H1 (cell line): ENCODE data around the gene PCDHGA1. TPM values are rescaled to one million over a fixed set of nuclear protein-coding genes. Genes with fewer than 3 reads are reported as not detected.

Experiments
- polyA plus RNA-seq, 7 experiments: library from polyadenylated mRNA; depleted of rRNA in 3 of 7; stranded (reverse) in 5 of 7; unstranded in 2 of 7; fragments of >200 nt in 5 of 7; fragments of 200-250 nt in 2 of 7; gene quantifications; 1 replicate in 5 of 7; 2 replicates in 1 of 7; 4 replicates in 1 of 7; pipeline versions ENCODE4 v1.2.1 to v1.2.3, GENCODE V29; 2011 to 2013; ENCODE audit warnings: missing spikeins in 2 of 7, mixed read lengths in 2 of 7
- total RNA-seq: library from RNA; stranded (reverse); fragmentation: NEBNext Ultra II Directional; extraction: Animal tissue kit (Norgen Biotek cat#: 25700); gene quantifications from 2 replicates; pipeline ENCODE4 v1.2.1, GENCODE V29; 2021
- TF ChIP-seq, protein P1 (sequence below): fragments of 300-600 bp; sonication (generic); IDR thresholded peaks from 2 replicates; pipeline ENCODE4 v1.7.1; 2012; ENCODE audit warnings: low read length, moderate library complexity, mild to moderate bottlenecking, inconsistent platforms; ENCODE audit not compliant: insufficient replicate concordance

The PCDHGA1 gene
- total and polyA plus RNA-seq, 2 of the 8 experiments (the other 6 are each of a cell fraction or from before 2014, with no cell fraction given): 0.57 to 0.89 TPM

DNA sequence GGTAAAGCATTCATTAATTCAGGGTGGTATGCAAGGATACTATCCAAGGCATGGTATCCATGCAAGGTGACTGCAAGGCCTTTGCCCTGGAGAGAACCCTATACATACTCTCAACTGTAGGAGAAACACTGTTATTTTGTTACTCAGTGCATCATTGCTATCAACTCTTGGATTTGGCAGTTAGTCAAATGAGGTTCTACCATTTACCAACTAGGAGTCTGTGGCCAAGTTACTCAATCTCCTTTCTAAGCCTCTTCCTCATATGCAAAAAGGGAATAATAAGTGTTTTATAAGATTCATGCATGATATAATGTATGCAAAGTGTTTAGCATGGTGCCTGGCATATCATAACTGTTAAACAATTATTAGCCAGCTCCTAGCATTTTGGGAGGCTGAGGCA is 149.5 kb downstream of the PCDHGA1 start (continued):
- TF ChIP-seq, protein P1, sequence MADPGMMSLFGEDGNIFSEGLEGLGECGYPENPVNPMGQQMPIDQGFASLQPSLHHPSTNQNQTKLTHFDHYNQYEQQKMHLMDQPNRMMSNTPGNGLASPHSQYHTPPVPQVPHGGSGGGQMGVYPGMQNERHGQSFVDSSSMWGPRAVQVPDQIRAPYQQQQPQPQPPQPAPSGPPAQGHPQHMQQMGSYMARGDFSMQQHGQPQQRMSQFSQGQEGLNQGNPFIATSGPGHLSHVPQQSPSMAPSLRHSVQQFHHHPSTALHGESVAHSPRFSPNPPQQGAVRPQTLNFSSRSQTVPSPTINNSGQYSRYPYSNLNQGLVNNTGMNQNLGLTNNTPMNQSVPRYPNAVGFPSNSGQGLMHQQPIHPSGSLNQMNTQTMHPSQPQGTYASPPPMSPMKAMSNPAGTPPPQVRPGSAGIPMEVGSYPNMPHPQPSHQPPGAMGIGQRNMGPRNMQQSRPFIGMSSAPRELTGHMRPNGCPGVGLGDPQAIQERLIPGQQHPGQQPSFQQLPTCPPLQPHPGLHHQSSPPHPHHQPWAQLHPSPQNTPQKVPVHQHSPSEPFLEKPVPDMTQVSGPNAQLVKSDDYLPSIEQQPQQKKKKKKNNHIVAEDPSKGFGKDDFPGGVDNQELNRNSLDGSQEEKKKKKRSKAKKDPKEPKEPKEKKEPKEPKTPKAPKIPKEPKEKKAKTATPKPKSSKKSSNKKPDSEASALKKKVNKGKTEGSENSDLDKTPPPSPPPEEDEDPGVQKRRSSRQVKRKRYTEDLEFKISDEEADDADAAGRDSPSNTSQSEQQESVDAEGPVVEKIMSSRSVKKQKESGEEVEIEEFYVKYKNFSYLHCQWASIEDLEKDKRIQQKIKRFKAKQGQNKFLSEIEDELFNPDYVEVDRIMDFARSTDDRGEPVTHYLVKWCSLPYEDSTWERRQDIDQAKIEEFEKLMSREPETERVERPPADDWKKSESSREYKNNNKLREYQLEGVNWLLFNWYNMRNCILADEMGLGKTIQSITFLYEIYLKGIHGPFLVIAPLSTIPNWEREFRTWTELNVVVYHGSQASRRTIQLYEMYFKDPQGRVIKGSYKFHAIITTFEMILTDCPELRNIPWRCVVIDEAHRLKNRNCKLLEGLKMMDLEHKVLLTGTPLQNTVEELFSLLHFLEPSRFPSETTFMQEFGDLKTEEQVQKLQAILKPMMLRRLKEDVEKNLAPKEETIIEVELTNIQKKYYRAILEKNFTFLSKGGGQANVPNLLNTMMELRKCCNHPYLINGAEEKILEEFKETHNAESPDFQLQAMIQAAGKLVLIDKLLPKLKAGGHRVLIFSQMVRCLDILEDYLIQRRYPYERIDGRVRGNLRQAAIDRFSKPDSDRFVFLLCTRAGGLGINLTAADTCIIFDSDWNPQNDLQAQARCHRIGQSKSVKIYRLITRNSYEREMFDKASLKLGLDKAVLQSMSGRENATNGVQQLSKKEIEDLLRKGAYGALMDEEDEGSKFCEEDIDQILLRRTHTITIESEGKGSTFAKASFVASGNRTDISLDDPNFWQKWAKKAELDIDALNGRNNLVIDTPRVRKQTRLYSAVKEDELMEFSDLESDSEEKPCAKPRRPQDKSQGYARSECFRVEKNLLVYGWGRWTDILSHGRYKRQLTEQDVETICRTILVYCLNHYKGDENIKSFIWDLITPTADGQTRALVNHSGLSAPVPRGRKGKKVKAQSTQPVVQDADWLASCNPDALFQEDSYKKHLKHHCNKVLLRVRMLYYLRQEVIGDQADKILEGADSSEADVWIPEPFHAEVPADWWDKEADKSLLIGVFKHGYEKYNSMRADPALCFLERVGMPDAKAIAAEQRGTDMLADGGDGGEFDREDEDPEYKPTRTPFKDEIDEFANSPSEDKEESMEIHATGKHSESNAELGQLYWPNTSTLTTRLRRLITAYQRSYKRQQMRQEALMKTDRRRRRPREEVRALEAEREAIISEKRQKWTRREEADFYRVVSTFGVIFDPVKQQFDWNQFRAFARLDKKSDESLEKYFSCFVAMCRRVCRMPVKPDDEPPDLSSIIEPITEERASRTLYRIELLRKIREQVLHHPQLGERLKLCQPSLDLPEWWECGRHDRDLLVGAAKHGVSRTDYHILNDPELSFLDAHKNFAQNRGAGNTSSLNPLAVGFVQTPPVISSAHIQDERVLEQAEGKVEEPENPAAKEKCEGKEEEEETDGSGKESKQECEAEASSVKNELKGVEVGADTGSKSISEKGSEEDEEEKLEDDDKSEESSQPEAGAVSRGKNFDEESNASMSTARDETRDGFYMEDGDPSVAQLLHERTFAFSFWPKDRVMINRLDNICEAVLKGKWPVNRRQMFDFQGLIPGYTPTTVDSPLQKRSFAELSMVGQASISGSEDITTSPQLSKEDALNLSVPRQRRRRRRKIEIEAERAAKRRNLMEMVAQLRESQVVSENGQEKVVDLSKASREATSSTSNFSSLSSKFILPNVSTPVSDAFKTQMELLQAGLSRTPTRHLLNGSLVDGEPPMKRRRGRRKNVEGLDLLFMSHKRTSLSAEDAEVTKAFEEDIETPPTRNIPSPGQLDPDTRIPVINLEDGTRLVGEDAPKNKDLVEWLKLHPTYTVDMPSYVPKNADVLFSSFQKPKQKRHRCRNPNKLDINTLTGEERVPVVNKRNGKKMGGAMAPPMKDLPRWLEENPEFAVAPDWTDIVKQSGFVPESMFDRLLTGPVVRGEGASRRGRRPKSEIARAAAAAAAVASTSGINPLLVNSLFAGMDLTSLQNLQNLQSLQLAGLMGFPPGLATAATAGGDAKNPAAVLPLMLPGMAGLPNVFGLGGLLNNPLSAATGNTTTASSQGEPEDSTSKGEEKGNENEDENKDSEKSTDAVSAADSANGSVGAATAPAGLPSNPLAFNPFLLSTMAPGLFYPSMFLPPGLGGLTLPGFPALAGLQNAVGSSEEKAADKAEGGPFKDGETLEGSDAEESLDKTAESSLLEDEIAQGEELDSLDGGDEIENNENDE: no peak
